IPS-20b (cell line): ENCODE measurements around the gene GAN.

ENCODE experiments used
- H3K27ac ChIP-seq: one replicate; pipeline ENCODE4 v1.5.1; 2013; ENCODE audit warnings: low read length
- H3K27me3 ChIP-seq: 2 replicates; pipeline ENCODE4 v1.6.1; 2013; ENCODE audit warnings: mild to moderate bottlenecking, low read length, inconsistent platforms; ENCODE audit not compliant: insufficient read depth
- H3K36me3 ChIP-seq: 2 replicates; pipeline ENCODE4 v1.6.1; 2013; ENCODE audit warnings: low read depth, mild to moderate bottlenecking, inconsistent platforms, low read length, moderate library complexity; ENCODE audit not compliant: insufficient read depth
- H3K4me1 ChIP-seq: 2 replicates; pipeline ENCODE4 v1.6.1; 2013; ENCODE audit warnings: mild to moderate bottlenecking, control low read depth, inconsistent platforms, low read length, moderate library complexity; ENCODE audit not compliant: insufficient read depth
- H3K4me3 ChIP-seq: 2 replicates; pipeline ENCODE4 v1.5.1; 2013; ENCODE audit warnings: mild to moderate bottlenecking, low read length, inconsistent platforms
- H3K9ac ChIP-seq: 2 replicates; pipeline ENCODE4 v1.6.1; 2013; ENCODE audit warnings: low read depth, mild to moderate bottlenecking, inconsistent platforms, low read length, moderate library complexity
- H3K9me3 ChIP-seq: 2 replicates; pipeline ENCODE4 v1.6.1; 2013; ENCODE audit warnings: mild to moderate bottlenecking, low read depth, low read length, inconsistent platforms; ENCODE audit not compliant: insufficient read depth

GAN gene, protein sequence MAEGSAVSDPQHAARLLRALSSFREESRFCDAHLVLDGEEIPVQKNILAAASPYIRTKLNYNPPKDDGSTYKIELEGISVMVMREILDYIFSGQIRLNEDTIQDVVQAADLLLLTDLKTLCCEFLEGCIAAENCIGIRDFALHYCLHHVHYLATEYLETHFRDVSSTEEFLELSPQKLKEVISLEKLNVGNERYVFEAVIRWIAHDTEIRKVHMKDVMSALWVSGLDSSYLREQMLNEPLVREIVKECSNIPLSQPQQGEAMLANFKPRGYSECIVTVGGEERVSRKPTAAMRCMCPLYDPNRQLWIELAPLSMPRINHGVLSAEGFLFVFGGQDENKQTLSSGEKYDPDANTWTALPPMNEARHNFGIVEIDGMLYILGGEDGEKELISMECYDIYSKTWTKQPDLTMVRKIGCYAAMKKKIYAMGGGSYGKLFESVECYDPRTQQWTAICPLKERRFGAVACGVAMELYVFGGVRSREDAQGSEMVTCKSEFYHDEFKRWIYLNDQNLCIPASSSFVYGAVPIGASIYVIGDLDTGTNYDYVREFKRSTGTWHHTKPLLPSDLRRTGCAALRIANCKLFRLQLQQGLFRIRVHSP

GRCh38 chr16:81314603-81315270 lies at the start of gene GAN:
GAN (plus strand) TSS chr16:81314962; CDS start chr16:81315114, 152 bp downstream.
- H3K27ac ChIP-seq: peak within 1 kb of the TSS; percentile 37
- peaks cover 7% of the 10 kb centered on the region for H3K27me3 ChIP-seq
- H3K9ac ChIP-seq: peak within 1 kb of the TSS; percentile 95
- no peaks in the 10 kb centered on the region for H3K9me3 ChIP-seq
- peaks cover 11% of the 10 kb centered on the region; the same call in 1 of the 2 replicates for H3K36me3 ChIP-seq
- peaks cover 3% of the 10 kb centered on the region for H3K4me1 ChIP-seq
- H3K4me3 ChIP-seq: peak within 1 kb of the TSS; percentile 95

GRCh38 chr16:81265052-81265451 lies 49.7 kb upstream of the GAN start:
- Histone ChIP-seq H3K27ac (no peak overlapping the region), H3K9ac (no peak overlapping the region), H3K9me3 (no peaks in the 10 kb centered on the region), H3K4me1 (no peaks in the 10 kb centered on the region), H3K4me3 (no peak overlapping the region), H3K36me3 (no peaks in the 10 kb centered on the region), H3K27me3 (no peaks in the 10 kb centered on the region)

- Histone ChIP-seq H3K27me3 (no peaks in the 10 kb centered on the region), H3K27ac (no peak overlapping the region)
Observed at GRCh38 chr16:81265658-81266451, 48.9 kb upstream of the GAN start.

DNA sequence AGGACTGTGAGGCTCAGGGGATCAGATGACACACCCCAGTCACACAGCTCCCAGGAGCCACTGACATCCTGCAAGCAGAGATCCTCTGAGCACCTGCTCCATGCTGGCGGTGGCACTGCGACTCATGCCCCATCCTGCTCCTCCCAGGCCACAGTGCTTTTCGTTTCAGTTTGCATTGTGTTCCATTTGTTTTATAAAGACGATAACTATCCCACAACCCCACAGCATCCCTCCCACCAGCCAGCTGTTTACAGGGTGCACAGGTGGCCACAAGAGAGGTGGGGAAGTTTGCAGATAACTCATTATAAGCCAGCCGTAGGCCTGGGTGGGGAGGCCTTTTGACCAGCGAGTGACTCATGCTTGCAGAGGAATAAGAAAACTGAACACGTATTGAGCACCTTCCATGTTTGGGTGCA lies 48.1 kb upstream of the GAN start:
- H3K4me3 ChIP-seq: no peak overlapping the region
- no peak overlapping the region for H3K27ac ChIP-seq
- H3K36me3 ChIP-seq: no peaks in the 10 kb centered on the region
- no peaks in the 10 kb centered on the region for H3K27me3 ChIP-seq
- H3K4me1 ChIP-seq: no peaks in the 10 kb centered on the region
- H3K9ac ChIP-seq: no peak overlapping the region
- no peaks in the 10 kb centered on the region for H3K9me3 ChIP-seq

More at GRCh38 chr16:81265658-81266451, 48.9 kb upstream of the GAN start:
- Histone ChIP-seq H3K9ac (no peak overlapping the region), H3K36me3 (no peaks in the 10 kb centered on the region), H3K4me1 (no peaks in the 10 kb centered on the region), H3K9me3 (no peaks in the 10 kb centered on the region), H3K4me3 (no peak overlapping the region)

DNA sequence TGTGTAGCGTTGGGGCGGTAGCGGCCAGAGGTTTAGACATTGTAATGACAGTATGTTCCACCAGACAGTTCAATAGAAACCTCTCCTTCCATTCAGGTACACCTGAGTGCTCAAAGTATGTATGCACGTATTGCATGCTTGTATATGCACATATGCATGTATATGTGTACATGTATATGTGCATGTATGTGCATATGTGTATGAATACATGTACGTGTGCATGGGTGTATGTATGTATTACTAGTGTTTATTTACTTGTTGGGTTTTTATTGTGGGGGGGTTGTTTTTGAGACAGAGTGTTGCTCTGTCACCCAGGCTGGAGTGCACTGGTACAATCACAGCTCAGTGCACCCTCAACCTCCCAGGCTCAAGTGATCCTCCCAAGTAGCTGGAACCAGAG lies 46.3 kb upstream of the GAN start:
- Histone ChIP-seq H3K9ac (no peak overlapping the region), H3K9me3 (no peaks in the 10 kb centered on the region), H3K27me3 (no peaks in the 10 kb centered on the region), H3K4me1 (no peaks in the 10 kb centered on the region), H3K36me3 (no peaks in the 10 kb centered on the region), H3K4me3 (no peak overlapping the region), H3K27ac (no peak overlapping the region)

GRCh38 chr16:81273223-81273950 lies 41.4 kb upstream of the GAN start:
- Histone ChIP-seq H3K9me3 (no peaks in the 10 kb centered on the region), H3K4me3 (no peak overlapping the region), H3K36me3 (no peaks in the 10 kb centered on the region), H3K27ac (no peak overlapping the region), H3K4me1 (no peaks in the 10 kb centered on the region), H3K9ac (no peak overlapping the region), H3K27me3 (no peaks in the 10 kb centered on the region)

DNA sequence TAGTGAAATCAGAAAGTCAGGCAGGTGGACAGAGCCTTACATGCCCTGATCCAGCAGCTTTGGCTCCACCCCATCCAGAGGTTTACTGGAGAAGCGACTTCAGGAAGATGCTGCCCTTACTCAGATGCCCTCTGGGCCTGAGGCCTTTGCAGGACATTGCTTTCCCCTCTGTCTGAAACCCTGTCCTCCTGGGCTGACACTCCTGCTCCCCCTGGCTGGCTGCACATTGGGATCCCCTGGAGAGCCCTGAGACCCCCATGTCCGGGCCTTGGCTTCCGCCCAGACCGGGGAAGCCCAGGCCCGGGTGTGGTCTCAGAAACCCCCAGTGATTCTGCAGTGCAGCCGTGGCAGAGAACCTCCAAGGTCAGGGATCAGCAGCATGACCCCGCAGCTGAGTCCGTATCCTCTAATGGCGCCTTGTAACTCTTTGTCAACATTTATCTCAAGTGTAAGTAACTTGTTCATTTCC lies 39.7 kb upstream of the GAN start:
- H3K27me3 ChIP-seq: no peaks in the 10 kb centered on the region
- no peak overlapping the region for H3K27ac ChIP-seq
- H3K9me3 ChIP-seq: no peaks in the 10 kb centered on the region
- no peak overlapping the region for H3K9ac ChIP-seq
- H3K4me3 ChIP-seq: no peak overlapping the region
- no peaks in the 10 kb centered on the region for H3K36me3 ChIP-seq
- H3K4me1 ChIP-seq: no peaks in the 10 kb centered on the region

DNA sequence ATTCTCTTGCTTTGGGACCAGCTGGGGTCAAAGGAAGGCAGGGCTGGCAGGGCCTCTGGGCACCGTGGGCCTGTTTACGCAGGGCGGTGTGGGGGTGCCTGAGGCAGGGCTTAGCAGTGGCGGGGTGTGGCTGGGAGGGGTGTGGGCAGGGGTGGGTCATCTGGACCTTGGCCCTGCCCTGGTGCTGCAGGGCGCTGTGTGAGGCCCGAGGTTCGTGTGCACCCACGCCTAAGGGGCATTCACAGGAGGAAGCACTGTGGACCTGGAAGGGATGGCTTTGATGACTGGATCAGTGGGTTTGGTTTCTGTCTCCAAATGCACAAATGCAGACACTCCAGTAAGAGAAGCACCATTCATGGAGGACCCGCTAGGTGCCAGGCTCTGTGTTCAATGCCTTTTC lies 39.0 kb upstream of the GAN start:
- Histone ChIP-seq H3K36me3 (no peaks in the 10 kb centered on the region), H3K9ac (no peak overlapping the region), H3K9me3 (no peaks in the 10 kb centered on the region), H3K27ac (no peak overlapping the region), H3K27me3 (no peaks in the 10 kb centered on the region), H3K4me1 (no peaks in the 10 kb centered on the region), H3K4me3 (no peak overlapping the region)

DNA sequence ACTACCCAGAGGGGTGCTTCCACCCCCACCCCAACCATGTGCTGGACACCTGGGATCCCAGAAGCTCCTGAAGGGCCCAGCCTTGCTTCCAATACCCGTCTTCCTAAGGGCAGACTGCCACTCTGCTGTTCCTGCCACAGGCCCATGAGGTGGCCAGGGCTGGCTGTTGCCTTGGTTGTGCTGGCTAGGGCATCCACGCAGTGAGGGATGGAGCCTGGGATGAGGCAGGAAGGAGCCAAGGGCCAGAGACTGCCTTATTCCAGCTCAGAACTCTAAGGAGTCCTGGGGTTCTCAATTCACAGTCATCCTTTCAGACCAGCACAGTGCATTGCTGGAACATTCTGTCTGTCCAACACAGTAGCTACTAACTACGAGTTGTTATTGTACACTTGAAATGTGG lies 38.4 kb upstream of the GAN start:
- Histone ChIP-seq H3K27ac (no peak overlapping the region), H3K4me1 (no peaks in the 10 kb centered on the region), H3K9ac (no peak overlapping the region), H3K36me3 (no peaks in the 10 kb centered on the region), H3K27me3 (no peaks in the 10 kb centered on the region), H3K9me3 (no peaks in the 10 kb centered on the region), H3K4me3 (no peak overlapping the region)

DNA sequence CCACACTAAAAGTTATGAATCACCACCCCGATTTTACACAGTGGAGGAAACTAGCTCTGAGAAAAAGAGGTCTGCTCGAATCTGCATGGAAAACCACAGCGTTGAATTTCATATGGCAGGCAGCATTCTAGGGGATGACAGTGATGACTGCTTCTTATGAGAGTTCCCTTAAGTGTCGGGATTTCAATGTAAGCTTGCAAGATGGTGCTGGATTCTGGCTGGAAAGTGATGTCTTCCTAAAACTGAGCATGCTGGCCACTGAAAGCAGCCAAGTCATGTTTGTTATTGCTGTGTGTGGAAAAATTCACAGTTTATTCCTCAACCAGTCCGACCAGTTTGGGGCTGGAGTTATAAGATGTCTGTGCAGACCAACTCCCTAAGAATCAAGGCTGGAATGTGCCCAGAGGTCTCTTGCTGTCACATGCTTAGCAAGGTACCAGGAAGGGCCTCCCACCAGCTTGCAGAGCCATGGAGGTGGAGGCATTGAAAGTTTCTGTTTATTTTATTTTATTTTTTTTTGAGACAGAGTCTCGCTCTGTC lies 37.2 kb upstream of the GAN start:
- Histone ChIP-seq H3K27me3 (no peaks in the 10 kb centered on the region), H3K27ac (no peak overlapping the region), H3K9ac (no peak overlapping the region), H3K36me3 (no peaks in the 10 kb centered on the region), H3K4me1 (no peaks in the 10 kb centered on the region), H3K9me3 (no peaks in the 10 kb centered on the region), H3K4me3 (no peak overlapping the region)

- Histone ChIP-seq H3K36me3 (no peaks in the 10 kb centered on the region), H3K4me1 (no peaks in the 10 kb centered on the region), H3K27me3 (no peaks in the 10 kb centered on the region), H3K9me3 (no peaks in the 10 kb centered on the region), H3K4me3 (no peak overlapping the region), H3K9ac (no peak overlapping the region), H3K27ac (no peak overlapping the region)
Observed at GRCh38 chr16:81278526-81278925, 36.2 kb upstream of the GAN start.
